Measurements from ENCODE around the gene RPS19BP1. TPM values are rescaled to one million over a fixed set of nuclear protein-coding genes. Genes with fewer than 3 reads are reported as not detected.

RPS19BP1 gene
- total and polyA plus RNA-seq, 2 of the 8 experiments (the other 6 are each of a cell fraction or from before 2014, with no cell fraction given): 77.9 to 97.9 TPM

DNA sequence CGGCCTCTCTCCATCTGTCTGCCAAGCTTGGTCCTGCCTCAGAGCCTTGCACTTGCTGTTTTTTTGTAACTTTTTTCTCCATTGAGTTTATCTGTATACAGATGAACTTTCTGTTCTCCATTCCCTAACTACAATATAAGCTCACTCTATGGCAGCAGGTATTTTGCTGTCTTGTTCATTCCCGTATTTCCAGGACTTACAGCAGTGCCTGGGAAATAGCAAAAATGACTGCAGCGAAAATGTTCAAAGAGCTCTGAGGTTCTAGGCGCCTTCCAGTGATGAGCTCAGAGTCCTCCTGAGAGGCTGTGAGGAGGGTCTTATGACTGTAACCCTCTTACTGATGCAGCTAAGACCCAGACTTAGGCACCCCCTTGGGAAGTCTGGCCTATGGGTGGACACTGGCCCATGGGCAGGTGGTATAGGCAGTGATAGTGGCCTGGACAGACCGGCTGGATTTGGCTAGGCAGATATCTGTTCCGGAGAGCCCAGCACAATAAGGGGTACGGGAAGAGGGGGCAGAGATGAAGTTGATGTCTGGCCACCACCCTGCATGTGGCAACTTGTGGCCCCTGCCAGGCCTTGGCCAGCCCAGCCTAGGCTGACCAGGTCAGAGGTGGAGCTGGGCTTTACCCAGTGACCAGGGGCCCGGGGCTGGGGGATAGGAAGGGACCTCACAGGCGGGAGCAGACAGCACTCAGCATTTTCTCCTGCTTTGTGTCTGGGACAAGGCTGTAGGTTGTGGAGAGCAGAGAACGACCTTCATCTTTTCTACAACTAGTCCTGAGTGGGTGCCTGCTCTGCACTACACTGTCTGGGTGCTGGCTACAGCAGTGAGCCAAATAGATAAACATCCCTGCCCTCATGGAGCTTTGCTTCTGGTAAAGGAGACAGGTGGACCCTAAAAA lies 7.5 kb downstream of the RPS19BP1 start:
- ChIA-PET POLR2A (ENCODE audit: partially characterized antibody) (interaction anchor here (0.6 to 8.9 kb wide), 24 partner anchors 9 to 595 kb away, joined by 3 to 83 read pairs (median 6); partner anchors contain the start of genes MIEF1 and RPL3), CTCF (ENCODE audit: partially characterized antibody) (interaction anchor here (0.9 to 21.9 kb wide), 6 partner anchors 10 to 376 kb away, joined by 3 to 361 read pairs (median 6); partner anchors contain the start of gene MIEF1)
- Histone ChIP-seq H3K14ac (ENCODE audit: insufficient read length) (no peak overlapping the region), H4K91ac (replicated peaks; ENCODE audit: insufficient read length, low read length) (no peak overlapping the region), H3K79me2 (ENCODE audit: control insufficient read depth in 1 of 2, insufficient read depth in 2 of 2, low read length in 2 of 2) (peaks cover 5 to 29% of the 10 kb centered on the region in 2 experiments; a peak in 3 of 4 replicates), H2BK20ac (ENCODE audit: low read length) (no peak overlapping the region), H3K4me1 (replicated peaks in 1 of 4; ENCODE audit: control insufficient read depth in 3 of 4, insufficient read depth in 4 of 4, low read length in 3 of 4) (peaks cover 0 to 20% (median 5%) of the 10 kb centered on the region in 4 experiments; a peak in 6 of 7 replicates), H3K4me2 (ENCODE audit: insufficient read depth in 1 of 2, low read depth in 2 of 2, low read length in 2 of 2) (no peak overlapping the region), H4K5ac (ENCODE audit: insufficient read length, low read depth, low read length) (no peak overlapping the region), H2BK5ac (ENCODE audit: low read depth, low read length) (no peak overlapping the region; the same call in 1 of the 2 replicates), H4K20me1 (replicated peaks in 1 of 2; ENCODE audit: control insufficient read depth in 1 of 2, insufficient read depth in 2 of 2, low read length in 2 of 2) (peaks cover 38 to 53% of the 10 kb centered on the region in 2 experiments), H3K18ac (ENCODE audit: extremely low read depth, low read length) (no peak overlapping the region), H3K4me3 (ENCODE audit: extremely low read depth in 1 of 4, insufficient read depth in 2 of 4, low read depth in 3 of 4, low read length in 4 of 4) (no peak overlapping the region), H2BK12ac (ENCODE audit: low read depth, low read length) (no peak overlapping the region), H3K23ac (ENCODE audit: insufficient read length) (no peak overlapping the region), H2BK120ac (replicated peaks; ENCODE audit: low read depth, low read length) (no peak overlapping the region), H4K8ac (ENCODE audit: extremely low read depth, insufficient read depth, low read length) (no peak overlapping the region), H2AFZ (ENCODE audit: low read length) (no peak overlapping the region), H3K27me3 (replicated peaks in 1 of 4; ENCODE audit: control insufficient read depth in 3 of 4, extremely low read depth in 1 of 4, insufficient read depth in 3 of 4, low read length in 3 of 4) (no peaks in the 10 kb centered on the region), H3K4ac (replicated peaks; ENCODE audit: insufficient read length, low read depth, low read length) (no peak overlapping the region), H2BK15ac (ENCODE audit: low read length) (no peak overlapping the region), H3K23me2 (ENCODE audit: low read depth, low read length) (peaks cover 8% of the 10 kb centered on the region), H3K36me3 (ENCODE audit: control insufficient read depth in 2 of 4, insufficient read depth in 4 of 4, low read length in 3 of 4) (peaks cover 25 to 41% (median 37%) of the 10 kb centered on the region in 4 experiments), H2AK5ac (ENCODE audit: low read depth, low read length) (no peak overlapping the region), H3K56ac (replicated peaks; ENCODE audit: insufficient read length, low read depth, low read length) (no peak overlapping the region), H3K9me3 (ENCODE audit: insufficient read depth in 2 of 2, low read depth in 1 of 2, low read length in 1 of 2) (no peaks in the 10 kb centered on the region), H3K27ac (ENCODE audit: low read depth, low read length) (no peak overlapping the region), H3K79me1 (ENCODE audit: low read depth, low read length) (peaks cover 7% of the 10 kb centered on the region; the same call in 1 of the 2 replicates), H3K9ac (replicated peaks in 1 of 4; ENCODE audit: extremely low read depth in 1 of 4, low read depth in 3 of 4, low read length in 3 of 4) (no peak overlapping the region)
- 83% methylated on average over 9 of the region's 10 CpGs; no CpG with 5 or more reads in 1 of the 2 experiments for WGBS, 2 experiments (ENCODE audit: extremely low coverage in 1 of 2, insufficient coverage in 1 of 2, insufficient read length in 1 of 2, insufficient replicate concordance in 2 of 2, low coverage in 1 of 2, low lambda C conversion rate in 2 of 2, missing lambda C conversion rate in 1 of 2)
- TF ChIP-seq POLR2AphosphoS5 (IDR thresholded peaks at IDR 0.05; ENCODE audit: low read depth, low read length) (0 out of 2 replicates have a peak, but pooled peaks have one; percentile 59), POLR2A (IDR thresholded peaks at IDR 0.05; ENCODE audit: control extremely low read depth in 1 of 2, low read depth in 2 of 2, low read length in 2 of 2) (peak; percentile 18 to 24; a peak in 2 of 3 replicates), ATF2 (IDR thresholded peaks at IDR 0.05; ENCODE audit: low read length) (peak; percentile 15; the same call in 1 of the 2 replicates), CHD1 (IDR thresholded peaks at IDR 0.05; ENCODE audit: low read depth, low read length) (no peak), FOSL1 (IDR thresholded peaks at IDR 0.05; ENCODE audit: insufficient read depth, low read depth, low read length) (no peak), EP300 (IDR thresholded peaks at IDR 0.05; ENCODE audit: borderline replicate concordance in 1 of 2, low read depth in 2 of 2, low read length in 2 of 2) (no peak)
- DNase-seq (ENCODE audit: low read depth in 1 of 2, low spot score in 2 of 2) (no peak), FAIRE-seq (no peak)
